ENCODE measurements around the gene P2RY2.
A peak's percentile ranks its signal among the peaks of the same experiment; 100 is the strongest.
"Not testable (repeated sequence)": the region's sequence is repeated elsewhere in the genome, so short reads cannot be mapped to it uniquely, and the experiment has no call there.

P2RY2 gene

GRCh38 chr11:73270016-73270854 lies 52.2 kb downstream of the P2RY2 start:
- peak in 1 of 2 donors; percentile 25 for DNase-seq

- no peak for DNase-seq
These were observed 52.9 kb downstream of the P2RY2 start for GRCh38 chr11:73270855-73271477.

GRCh38 chr11:73271478-73271865 lies 53.4 kb downstream of the P2RY2 start:
- DNase-seq = not testable (repeated sequence)

GRCh38 chr11:73271936-73272679 lies 54.0 kb downstream of the P2RY2 start, which contains the start of gene P2RY6:
Gene P2RY6 (plus strand): TSS chr11:73272338. CDS start chr11:73296519, 24,181 bp downstream.
- DNase-seq = peak in 1 of 2 donors; percentile 53

GRCh38 chr11:73272680-73273038 lies 54.6 kb downstream of the P2RY2 start:
- no peak for DNase-seq

- no peak for DNase-seq
These were observed 55.3 kb downstream of the P2RY2 start for GRCh38 chr11:73273222-73273895.

- DNase-seq = not testable (repeated sequence)
These were observed 56.1 kb downstream of the P2RY2 start for GRCh38 chr11:73274191-73274590.

- no peak for DNase-seq
These were observed 56.8 kb downstream of the P2RY2 start for GRCh38 chr11:73274722-73275380.

- DNase-seq = no peak
These were observed 57.3 kb downstream of the P2RY2 start for GRCh38 chr11:73275381-73275750.

- no peak for DNase-seq
These were observed 59.4 kb downstream of the P2RY2 start for GRCh38 chr11:73277467-73277866.

GRCh38 chr11:73280626-73281025 lies 62.5 kb downstream of the P2RY2 start:
- DNase-seq = no peak

- DNase-seq = no peak
These were observed 63.2 kb downstream of the P2RY2 start for GRCh38 chr11:73281201-73281741.

GRCh38 chr11:73281796-73282660 lies 63.9 kb downstream of the P2RY2 start:
- DNase-seq = no peak

GRCh38 chr11:73283276-73284000 lies 65.4 kb downstream of the P2RY2 start:
- peak in 1 of 2 donors; percentile 28 for DNase-seq

- no peak for DNase-seq
These were observed 66.0 kb downstream of the P2RY2 start for GRCh38 chr11:73284106-73284505.

GRCh38 chr11:73285721-73286120 lies 67.6 kb downstream of the P2RY2 start:
- no peak for DNase-seq
